Parathyroid adenoma (tissue), 2 donors: ENCODE results near the gene TKT.

Source experiments
- H2AFZ ChIP-seq: fragments of 300-600 bp; sonication (generic); one replicate; pipeline ENCODE4 v1.7.0; 2017; ENCODE audit warnings: antibody characterized with exemption, mild to moderate bottlenecking
- H3K27ac ChIP-seq: fragments of 300-600 bp; sonication (generic); one replicate; pipeline ENCODE4 v1.7.0; 2017
- H3K27me3 ChIP-seq: fragments of 300-600 bp; sonication (generic); one replicate; pipeline ENCODE4 v1.7.0; 2017; ENCODE audit warnings: low read length; ENCODE audit not compliant: control insufficient read depth, insufficient read depth
- H3K36me3 ChIP-seq: fragments of 300-600 bp; sonication (generic); one replicate; pipeline ENCODE4 v1.7.0; 2017; ENCODE audit warnings: low read length; ENCODE audit not compliant: control insufficient read depth, insufficient read depth
- H3K4me1 ChIP-seq: fragments of 300-600 bp; sonication (generic); one replicate; pipeline ENCODE4 v1.7.0; 2017; ENCODE audit warnings: control low read depth
- H3K4me2 ChIP-seq: fragments of 300-600 bp; sonication (generic); one replicate; pipeline ENCODE4 v1.7.0; 2017; ENCODE audit warnings: low read length
- H3K4me3 ChIP-seq: fragments of 300-600 bp; sonication (generic); one replicate; pipeline ENCODE4 v1.7.0; 2017; ENCODE audit warnings: low read depth, low read length
- H3K79me2 ChIP-seq: fragments of 300-600 bp; sonication (generic); one replicate; pipeline ENCODE4 v1.7.0; 2017; ENCODE audit warnings: control low read depth
- H3K9ac ChIP-seq: fragments of 300-600 bp; sonication (generic); one replicate; pipeline ENCODE4 v1.7.0; 2017; ENCODE audit warnings: mild to moderate bottlenecking
- H3K9me3 ChIP-seq: fragments of 300-600 bp; sonication (generic); one replicate; pipeline ENCODE4 v1.7.0; 2017; ENCODE audit warnings: low read length; ENCODE audit not compliant: control insufficient read depth
- TF ChIP-seq, protein P1 (sequence below): fragments of 300-600 bp; sonication (generic); IDR thresholded peaks from one replicate; pipeline ENCODE4 v1.7.0; 2017; ENCODE audit warnings: antibody characterized with exemption, mild to moderate bottlenecking
- donor health status: primary hyperparathyroidism.

Gene TKT

DNA sequence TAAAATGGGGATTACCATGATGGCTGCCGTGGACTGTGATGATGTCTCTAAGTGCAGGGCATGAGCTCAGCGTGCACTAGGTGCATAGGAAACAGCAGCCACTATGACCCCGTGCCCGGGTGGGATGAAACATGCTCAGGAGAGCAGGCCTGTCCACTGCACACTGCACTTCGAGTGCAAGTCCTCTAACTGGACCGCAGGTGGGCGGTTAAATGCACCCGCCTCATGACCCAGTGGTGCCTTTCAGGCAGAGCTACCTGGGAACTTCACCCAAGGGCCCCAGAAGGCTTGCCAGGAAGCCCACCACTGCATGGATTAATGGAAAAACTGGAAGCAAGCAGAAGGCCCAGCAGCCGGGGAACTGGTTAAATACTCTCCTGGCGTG is 60.8 kb downstream of the TKT start:
- H3K27me3 ChIP-seq: no peaks in the 10 kb centered on the region
- TF ChIP-seq, protein P1, sequence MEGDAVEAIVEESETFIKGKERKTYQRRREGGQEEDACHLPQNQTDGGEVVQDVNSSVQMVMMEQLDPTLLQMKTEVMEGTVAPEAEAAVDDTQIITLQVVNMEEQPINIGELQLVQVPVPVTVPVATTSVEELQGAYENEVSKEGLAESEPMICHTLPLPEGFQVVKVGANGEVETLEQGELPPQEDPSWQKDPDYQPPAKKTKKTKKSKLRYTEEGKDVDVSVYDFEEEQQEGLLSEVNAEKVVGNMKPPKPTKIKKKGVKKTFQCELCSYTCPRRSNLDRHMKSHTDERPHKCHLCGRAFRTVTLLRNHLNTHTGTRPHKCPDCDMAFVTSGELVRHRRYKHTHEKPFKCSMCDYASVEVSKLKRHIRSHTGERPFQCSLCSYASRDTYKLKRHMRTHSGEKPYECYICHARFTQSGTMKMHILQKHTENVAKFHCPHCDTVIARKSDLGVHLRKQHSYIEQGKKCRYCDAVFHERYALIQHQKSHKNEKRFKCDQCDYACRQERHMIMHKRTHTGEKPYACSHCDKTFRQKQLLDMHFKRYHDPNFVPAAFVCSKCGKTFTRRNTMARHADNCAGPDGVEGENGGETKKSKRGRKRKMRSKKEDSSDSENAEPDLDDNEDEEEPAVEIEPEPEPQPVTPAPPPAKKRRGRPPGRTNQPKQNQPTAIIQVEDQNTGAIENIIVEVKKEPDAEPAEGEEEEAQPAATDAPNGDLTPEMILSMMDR: no peak
- no peaks in the 10 kb centered on the region for H3K79me2 ChIP-seq
- no peak overlapping the region for H3K4me3 ChIP-seq
- no peak overlapping the region for H3K9ac ChIP-seq
- H3K36me3 ChIP-seq: no peaks in the 10 kb centered on the region
- H3K27ac ChIP-seq: peak overlapping the region; percentile 85
- H3K4me1 ChIP-seq: peaks cover 35% of the 10 kb centered on the region
- H3K9me3 ChIP-seq: no peaks in the 10 kb centered on the region
- H3K4me2 ChIP-seq: no peak overlapping the region
- no peak overlapping the region for H2AFZ ChIP-seq

DNA sequence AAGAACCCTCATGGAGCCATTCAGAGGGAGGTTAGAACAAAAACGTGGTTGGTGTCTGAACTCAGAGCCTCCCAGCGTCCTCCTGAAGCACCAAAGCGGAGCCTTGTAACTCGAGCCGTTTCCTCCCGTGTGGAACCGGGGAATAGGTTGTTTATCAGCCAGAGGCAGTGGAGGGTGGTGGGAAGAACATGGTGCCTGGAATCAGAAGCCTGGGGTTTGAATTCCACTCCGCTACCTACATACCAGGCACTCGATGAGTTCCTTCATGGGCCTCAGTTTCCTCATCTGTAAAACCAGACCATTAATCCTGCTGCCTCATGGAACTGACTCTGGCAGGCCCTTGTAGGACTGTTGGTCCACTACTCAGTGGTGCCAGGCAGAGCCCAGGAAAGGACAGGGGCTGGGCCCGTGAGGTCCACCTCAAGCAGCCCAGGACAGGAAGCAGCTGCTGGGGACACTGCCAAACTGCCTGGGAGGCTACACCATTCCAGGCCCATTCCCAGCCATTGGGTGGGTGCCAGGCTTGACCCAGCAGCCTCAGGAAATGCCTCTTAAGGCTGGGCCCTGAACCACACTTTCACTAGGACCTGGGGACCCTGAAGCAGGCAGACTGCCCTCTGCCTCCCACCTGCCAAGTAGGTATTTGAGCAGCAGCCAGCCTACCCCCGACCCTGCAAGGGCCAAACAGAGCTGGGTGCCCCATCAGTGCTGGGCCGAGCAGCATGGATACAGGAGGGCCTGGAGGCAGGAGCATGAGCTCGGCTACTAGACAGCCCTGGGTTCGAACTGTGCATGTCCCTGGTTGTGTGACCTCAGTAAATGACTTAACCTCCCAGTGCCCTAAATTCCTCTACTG is 61.4 kb downstream of the TKT start:
- Histone ChIP-seq H3K4me3 (no peak overlapping the region), H3K79me2 (no peaks in the 10 kb centered on the region), H3K27ac (peak overlapping the region; percentile 85), H2AFZ (peak overlapping the region; percentile 61), H3K4me1 (peaks cover 35% of the 10 kb centered on the region), H3K36me3 (no peaks in the 10 kb centered on the region), H3K27me3 (no peaks in the 10 kb centered on the region), H3K9me3 (no peaks in the 10 kb centered on the region), H3K9ac (no peak overlapping the region), H3K4me2 (peak overlapping the region; percentile 38)
- TF ChIP-seq, protein P1: no peak

DNA sequence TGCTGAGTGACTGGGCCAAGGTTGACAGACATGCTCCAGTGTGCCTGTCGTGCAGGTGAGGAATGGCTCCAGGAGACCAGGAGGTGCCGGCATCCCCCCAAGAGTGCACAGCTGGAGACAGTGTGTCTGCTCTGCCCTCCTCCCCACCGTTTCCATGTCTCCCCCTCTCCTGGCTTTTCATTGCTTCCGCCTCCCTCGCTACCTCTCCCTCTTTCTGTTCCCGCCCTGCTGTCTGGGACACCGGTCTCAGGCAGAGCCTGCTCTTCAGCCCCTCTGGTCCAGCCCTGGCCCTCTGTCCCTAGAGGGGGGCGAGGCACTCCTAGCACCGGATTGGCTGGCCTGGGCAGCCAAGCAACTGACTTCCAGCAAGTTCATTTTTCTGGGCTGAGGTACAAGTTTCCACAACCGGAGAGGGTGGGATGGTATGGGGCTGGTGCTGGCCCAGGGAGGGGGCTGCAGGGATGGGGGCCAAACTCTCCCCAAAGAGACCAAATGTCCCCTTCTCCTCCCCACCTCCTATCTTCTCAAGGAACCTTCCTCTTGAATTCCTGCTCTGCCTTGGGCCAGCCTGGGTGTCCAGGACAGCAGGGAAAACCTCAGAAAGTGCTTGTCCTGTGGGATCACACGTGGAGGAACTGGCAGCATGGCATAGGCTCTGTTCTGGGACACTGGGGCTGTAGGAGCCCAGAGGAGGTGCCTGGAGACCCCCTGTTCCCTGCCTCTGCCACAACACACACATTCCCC is 62.2 kb downstream of the TKT start:
- no peaks in the 10 kb centered on the region for H3K36me3 ChIP-seq
- peak overlapping the region; percentile 85 for H3K27ac ChIP-seq
- no peaks in the 10 kb centered on the region for H3K79me2 ChIP-seq
- peak overlapping the region; percentile 61 for H2AFZ ChIP-seq
- peak overlapping the region; percentile 38 for H3K4me2 ChIP-seq
- H3K9ac ChIP-seq: no peak overlapping the region
- peaks cover 35% of the 10 kb centered on the region for H3K4me1 ChIP-seq
- H3K27me3 ChIP-seq: no peaks in the 10 kb centered on the region
- TF ChIP-seq, protein P1: no peak
- H3K9me3 ChIP-seq: no peaks in the 10 kb centered on the region
- H3K4me3 ChIP-seq: no peak overlapping the region

DNA sequence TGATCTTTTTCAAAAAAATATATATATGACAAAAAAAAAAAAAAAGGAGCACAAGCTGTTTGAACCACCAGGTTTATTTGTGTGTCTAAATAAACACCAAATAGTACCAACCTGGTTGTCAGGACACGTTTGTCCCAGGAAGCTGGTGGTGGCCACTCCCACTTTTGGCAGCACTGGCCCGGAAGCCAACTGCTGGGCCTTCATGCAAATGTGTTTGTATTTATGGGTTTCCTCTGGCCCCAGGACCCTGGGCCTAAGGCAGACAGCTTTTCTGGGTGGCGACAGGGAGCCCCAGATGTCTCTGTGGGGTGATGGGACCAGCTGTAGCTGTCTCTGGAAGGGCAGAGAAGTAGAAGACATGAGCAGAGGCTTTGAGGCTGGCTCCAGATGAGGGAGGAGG is 63.2 kb downstream of the TKT start:
- H2AFZ ChIP-seq: peak overlapping the region; percentile 61
- H3K4me2 ChIP-seq: no peak overlapping the region
- H3K9me3 ChIP-seq: no peaks in the 10 kb centered on the region
- H3K79me2 ChIP-seq: no peaks in the 10 kb centered on the region
- H3K27ac ChIP-seq: peak overlapping the region; percentile 85
- H3K9ac ChIP-seq: no peak overlapping the region
- TF ChIP-seq, protein P1: no peak
- H3K36me3 ChIP-seq: no peaks in the 10 kb centered on the region
- no peak overlapping the region for H3K4me3 ChIP-seq
- H3K27me3 ChIP-seq: no peaks in the 10 kb centered on the region
- H3K4me1 ChIP-seq: peaks cover 35% of the 10 kb centered on the region
